Smooth muscle cell of the coronary artery (primary cell): ENCODE results near the gene MED23. TPM values are rescaled to one million over a fixed set of nuclear protein-coding genes. Genes with fewer than 3 reads are reported as not detected.

Experiments used
- total RNA-seq: library from RNA; depleted of rRNA; stranded (reverse); fragments of >200 nt; gene quantifications from 2 replicates; pipeline ENCODE4 v1.2.3, GENCODE V29; 2014; ENCODE audit warnings: low replicate concordance

Gene MED23, protein sequence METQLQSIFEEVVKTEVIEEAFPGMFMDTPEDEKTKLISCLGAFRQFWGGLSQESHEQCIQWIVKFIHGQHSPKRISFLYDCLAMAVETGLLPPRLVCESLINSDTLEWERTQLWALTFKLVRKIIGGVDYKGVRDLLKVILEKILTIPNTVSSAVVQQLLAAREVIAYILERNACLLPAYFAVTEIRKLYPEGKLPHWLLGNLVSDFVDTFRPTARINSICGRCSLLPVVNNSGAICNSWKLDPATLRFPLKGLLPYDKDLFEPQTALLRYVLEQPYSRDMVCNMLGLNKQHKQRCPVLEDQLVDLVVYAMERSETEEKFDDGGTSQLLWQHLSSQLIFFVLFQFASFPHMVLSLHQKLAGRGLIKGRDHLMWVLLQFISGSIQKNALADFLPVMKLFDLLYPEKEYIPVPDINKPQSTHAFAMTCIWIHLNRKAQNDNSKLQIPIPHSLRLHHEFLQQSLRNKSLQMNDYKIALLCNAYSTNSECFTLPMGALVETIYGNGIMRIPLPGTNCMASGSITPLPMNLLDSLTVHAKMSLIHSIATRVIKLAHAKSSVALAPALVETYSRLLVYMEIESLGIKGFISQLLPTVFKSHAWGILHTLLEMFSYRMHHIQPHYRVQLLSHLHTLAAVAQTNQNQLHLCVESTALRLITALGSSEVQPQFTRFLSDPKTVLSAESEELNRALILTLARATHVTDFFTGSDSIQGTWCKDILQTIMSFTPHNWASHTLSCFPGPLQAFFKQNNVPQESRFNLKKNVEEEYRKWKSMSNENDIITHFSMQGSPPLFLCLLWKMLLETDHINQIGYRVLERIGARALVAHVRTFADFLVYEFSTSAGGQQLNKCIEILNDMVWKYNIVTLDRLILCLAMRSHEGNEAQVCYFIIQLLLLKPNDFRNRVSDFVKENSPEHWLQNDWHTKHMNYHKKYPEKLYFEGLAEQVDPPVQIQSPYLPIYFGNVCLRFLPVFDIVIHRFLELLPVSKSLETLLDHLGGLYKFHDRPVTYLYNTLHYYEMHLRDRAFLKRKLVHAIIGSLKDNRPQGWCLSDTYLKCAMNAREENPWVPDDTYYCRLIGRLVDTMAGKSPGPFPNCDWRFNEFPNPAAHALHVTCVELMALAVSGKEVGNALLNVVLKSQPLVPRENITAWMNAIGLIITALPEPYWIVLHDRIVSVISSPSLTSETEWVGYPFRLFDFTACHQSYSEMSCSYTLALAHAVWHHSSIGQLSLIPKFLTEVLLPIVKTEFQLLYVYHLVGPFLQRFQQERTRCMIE (N-terminal part only)
- 15.6 and 22.7 TPM in 2 replicates for total RNA-seq

DNA sequence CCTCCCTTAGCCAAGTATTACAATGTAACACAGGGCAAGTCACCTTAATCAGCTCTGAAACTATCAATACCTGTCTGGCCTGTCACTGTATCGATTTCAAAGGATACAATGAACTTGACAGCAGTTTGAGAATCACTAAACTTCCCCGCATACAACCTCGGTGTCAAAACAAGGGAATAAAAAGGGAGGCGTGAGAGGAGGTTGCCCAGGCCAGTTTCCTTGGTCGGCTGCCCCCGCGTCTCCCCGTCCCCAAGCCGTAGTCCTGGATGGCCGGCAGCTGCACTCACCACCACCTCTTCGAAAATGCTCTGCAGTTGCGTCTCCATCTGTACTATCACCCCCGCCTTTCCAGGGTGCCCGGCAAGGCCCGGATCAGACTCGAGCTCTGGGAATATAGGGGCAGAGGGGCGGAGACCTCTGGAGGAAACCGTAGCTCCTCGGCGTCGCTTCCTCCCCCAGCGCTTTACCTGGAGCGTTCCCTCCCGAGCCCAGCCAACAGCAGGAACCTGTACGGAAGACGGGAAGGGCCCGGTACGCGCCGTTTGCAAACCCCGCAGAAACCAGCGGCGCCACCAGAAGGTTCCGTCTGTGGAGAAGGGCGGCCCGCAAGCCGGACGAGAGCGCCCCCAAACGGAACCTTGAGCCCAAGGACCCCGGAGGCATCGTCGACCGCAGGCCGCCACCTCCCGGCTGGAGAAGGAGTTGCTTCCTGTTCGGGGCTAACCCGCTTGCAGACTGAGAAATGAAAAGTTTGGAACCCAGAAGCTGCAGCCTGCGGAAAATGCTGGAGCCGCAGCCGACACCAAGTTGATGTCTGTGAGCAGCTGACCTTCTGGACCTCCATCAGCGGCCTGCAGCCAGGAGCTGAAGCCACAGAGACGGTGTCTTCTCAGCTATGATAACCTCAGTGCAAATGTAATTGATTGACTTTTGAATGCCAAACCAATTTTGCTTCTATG is at the start of gene MED23:
Gene MED23, minus strand, starts transcription at position 519 of the 959 bp plus-strand sequence. Its CDS starts 193 bp downstream, at position 326.

DNA sequence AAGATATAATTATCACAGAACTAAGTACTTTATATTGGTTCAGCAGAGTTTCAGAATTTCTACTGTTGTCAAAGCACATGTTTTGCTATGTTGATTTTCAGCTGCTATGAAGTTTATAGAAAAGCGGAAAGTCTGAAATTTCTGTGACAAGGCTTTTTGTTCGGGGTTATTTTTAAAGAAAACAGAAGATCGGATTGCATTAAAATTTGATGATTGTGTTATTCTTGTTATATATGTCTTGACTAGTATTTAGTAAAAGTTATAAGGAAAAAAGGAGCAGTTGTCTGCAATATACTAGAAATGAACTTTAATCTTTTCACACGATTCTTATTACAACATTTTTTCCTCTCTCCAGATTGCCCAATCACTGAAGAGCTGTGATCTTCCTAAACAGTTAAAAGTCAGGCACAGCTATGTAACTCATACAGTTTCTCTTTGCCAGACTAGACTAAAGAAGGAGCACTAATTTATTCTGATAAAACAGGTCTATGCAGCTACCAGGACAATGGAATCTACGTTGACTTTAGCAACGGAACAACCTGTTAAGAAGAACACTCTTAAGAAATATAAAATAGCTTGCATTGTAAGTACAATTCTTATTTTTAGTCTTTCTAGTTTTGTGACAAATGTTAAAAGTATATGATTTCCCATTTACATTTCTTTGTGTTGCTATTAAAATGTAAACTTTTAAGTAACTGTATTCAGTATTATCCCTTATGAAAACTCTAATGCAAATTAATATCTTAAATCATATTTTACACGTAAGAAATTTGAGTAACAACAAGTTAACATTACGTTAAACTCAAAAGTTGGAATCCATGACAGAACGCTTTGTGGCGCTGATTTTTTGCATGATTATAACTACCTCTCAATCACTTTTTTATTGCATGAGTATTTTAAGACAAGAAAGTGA is 9.1 kb upstream of the MED23 start, which contains the start of gene ENPP3:
Gene ENPP3, plus strand, starts transcription at position 423 of the 913 bp plus-strand sequence. Its CDS starts 83 bp downstream, at position 506.

DNA sequence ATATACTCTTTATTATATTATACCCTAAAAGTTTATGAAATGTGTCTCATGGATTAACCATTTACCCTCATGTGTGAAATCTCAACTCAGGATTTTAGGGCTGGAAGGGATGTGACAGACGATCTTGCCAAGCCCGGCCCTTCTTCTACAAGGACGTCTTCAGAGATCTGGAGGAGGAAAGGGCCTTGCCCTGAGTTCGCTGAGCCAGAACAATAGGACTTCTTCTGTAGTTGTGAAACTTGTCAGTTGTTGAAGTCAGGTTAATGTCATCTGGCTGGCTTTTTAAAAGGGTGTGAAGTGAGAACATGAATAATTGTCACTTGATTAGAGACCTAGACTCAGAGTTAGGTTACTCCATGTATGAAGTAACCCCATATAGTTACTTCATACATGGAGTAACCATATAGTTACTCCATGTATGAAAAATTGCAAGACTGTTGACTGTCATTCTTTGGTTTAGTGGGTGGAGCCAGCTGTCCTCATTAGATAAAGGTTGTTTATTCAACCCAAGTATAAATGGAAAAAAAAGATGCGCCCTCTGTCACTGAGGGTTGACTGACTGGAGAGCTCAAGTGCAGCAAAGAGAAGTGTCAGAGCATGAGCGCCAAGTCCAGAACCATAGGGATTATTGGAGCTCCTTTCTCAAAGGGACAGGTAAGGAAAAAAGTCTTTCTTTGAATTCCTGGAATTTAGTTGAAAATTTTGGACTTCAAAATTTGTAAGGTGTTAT is 55.2 kb downstream of the MED23 start, which contains the start of gene ARG1:
Gene ARG1, plus strand, starts transcription at position 541 of the 730 bp plus-strand sequence. Its CDS starts 57 bp downstream, at position 598.

Other genes with a start within 250 kb of the MED23 start
- not detected in 2 replicates for gene ARG1, start 55.0 kb downstream of the MED23 start, total RNA-seq
- not detected in 2 replicates for gene ENPP3, start 9.1 kb upstream of the MED23 start, total RNA-seq
- not detected in 2 replicates for gene OR2A4, start 73.2 kb upstream of the MED23 start, total RNA-seq
- gene CTAGE9, start 82.8 kb upstream of the MED23 start, total RNA-seq = not detected in 2 replicates
- gene ENPP1, start 179.8 kb upstream of the MED23 start, total RNA-seq = 0.98 and 1.5 TPM in 2 replicates